SK-N-DZ (cell line): ENCODE data around the gene KRTAP4-7. TPM values are rescaled to one million over a fixed set of nuclear protein-coding genes. Genes with fewer than 3 reads are reported as not detected.
"Not testable (repeated sequence)": the region's sequence is repeated elsewhere in the genome, so short reads cannot be mapped to it uniquely, and the experiment has no call there.

Experiments
- DNase-seq: peaks from one replicate; pipeline ENCODE4 v3.0.0-alpha.2; 2015; ENCODE audit warnings: low spot score
- polyA plus RNA-seq, 2 experiments: library from polyadenylated mRNA; depleted of rRNA; stranded (reverse); fragments of >200 nt; gene quantifications; 2 replicates each; pipeline ENCODE4 v1.2.3, GENCODE V29; 2014

The KRTAP4-7 gene
- not detected in 2 replicates for polyA plus RNA-seq (2014; cell fraction: cytosol; rRNA removed)
- not detected in 2 replicates for polyA plus RNA-seq (2014; cell fraction: nucleus; rRNA removed)

- DNase-seq: not testable (repeated sequence)
These were observed at the start of gene KRTAP4-7 for GRCh38 chr17:41084100-41084856. Gene KRTAP4-7 (plus strand): TSS chr17:41084150. CDS start chr17:41084207, 57 bp downstream.

DNA sequence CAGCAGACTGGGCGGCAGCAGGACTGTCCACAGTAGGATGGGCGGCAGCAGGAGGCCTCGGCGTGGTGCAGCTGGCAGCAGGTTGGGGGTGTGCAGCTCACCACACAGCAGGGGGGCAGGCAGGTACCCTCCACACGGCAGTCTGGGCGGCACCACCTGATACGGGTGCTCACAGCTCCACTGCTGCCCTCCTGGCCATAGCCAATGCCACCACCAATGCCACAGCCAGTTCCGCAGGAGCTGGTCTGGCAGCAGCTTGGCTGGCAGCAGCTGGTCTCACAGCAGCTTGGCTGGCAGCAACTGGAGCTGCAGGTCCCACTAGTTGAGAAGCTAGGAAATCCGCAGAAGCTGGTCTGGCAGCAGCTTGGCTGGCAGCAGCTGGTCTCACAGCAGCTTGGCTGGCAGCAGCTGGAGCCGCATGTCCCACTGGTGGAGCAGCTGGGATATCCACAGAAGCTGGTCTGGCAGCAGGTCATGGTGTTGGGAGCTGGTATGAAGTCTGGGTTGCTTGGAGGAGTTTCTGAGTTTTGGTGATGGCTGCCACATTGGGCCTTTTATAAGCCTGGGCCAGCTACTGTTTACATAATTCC, 49.5 kb upstream of the KRTAP4-7 start, which contains the start of gene KRTAP1-3:
Gene KRTAP1-3, minus strand, starts transcription at position 529 of the 590 bp plus-strand sequence. Its CDS starts 53 bp downstream, at position 476.
- not testable (repeated sequence) for DNase-seq

GRCh38 chr17:41037853-41038350, 46.0 kb upstream of the KRTAP4-7 start:
- no peak for DNase-seq

GRCh38 chr17:41040783-41041571, 43.0 kb upstream of the KRTAP4-7 start, which contains the start of gene KRTAP1-1:
Gene KRTAP1-1 (minus strand): TSS chr17:41041450. CDS start chr17:41041397, 53 bp downstream.
- not testable (repeated sequence) for DNase-seq

DNA sequence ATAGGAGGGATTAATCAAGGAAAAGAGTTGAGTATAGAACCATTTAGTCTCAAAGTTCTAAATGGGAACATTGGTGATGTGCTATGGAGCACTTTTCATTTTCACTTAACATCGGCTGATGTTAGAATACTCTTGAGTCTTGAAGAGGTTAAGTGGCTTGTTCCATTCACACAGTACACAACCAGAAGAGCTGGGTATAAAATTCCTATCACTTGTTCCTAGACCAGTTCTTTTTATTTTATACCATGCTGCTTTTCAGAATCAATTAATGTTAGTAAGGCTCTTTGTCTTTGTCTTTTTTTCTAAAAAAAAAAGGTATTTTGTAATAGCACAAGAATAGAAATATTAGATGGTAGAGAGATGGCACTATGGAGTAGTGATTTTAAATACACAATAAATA, 41.0 kb upstream of the KRTAP4-7 start:
- DNase-seq: no peak

DNA sequence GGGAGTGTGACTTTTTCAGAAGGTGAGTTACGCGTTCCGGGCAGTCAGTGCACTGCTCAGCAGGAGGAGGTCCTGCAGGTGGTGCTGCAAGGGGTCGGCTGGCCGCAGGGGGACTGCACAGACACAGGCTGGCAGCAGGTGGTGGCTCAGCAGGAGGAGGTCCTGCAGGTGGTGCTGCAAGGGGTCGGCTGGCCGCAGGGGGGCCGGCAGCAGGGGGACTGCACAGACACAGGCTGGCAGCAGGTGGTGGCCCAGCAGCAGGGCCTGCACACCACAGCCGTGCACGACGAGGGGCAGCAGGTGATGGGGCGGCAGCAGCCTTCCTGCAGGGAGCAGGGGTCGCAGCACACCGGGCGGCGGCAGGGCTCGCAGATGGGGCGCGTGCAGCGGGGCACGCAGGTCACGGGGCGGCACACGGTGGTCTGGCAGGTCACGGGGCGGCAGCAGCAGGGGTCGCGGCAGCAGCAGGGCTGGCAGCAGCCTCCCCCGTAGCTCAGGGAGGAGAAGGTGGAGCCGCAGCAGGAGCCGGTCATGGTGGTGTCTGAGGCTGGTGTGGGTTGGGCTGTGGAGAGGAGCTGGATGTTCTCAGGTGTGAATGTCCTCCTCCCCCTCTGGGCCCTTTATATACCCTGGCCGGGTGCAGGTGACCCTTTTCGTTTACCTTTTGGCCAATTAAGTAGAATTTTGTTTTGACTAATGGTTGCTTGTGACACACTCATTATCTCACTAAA, 37.0 kb upstream of the KRTAP4-7 start, which contains the start of gene KRTAP2-1:
Gene KRTAP2-1, minus strand, starts transcription at position 582 of the 731 bp plus-strand sequence. Its CDS starts 49 bp downstream, at position 533.
- not testable (repeated sequence) for DNase-seq

GRCh38 chr17:41048441-41048840, 35.5 kb upstream of the KRTAP4-7 start:
- no peak for DNase-seq

- DNase-seq: no peak
These were observed 34.8 kb upstream of the KRTAP4-7 start for GRCh38 chr17:41049110-41049509.

GRCh38 chr17:41052566-41052965, 31.4 kb upstream of the KRTAP4-7 start:
- no peak for DNase-seq

- no peak for DNase-seq
These were observed 29.9 kb upstream of the KRTAP4-7 start for GRCh38 chr17:41054025-41054424.

- DNase-seq: not testable (repeated sequence)
These were observed 29.4 kb upstream of the KRTAP4-7 start for GRCh38 chr17:41054556-41054955.

DNA sequence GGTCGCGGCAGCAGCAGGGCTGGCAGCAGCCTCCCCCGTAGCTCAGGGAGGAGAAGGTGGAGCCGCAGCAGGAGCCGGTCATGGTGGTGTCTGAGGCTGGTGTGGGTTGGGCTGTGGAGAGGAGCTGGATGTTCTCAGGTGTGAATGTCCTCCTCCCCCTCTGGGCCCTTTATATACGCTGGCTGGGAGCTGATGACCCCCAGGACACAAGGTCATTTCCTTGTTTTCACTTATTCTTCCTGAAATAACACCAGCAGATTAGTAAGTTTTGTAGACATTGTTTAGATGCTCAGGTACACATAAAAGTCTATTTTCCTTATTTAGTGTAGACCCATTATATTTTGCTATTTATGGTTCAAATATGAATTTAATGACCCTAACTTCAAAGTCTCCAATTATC, 28.8 kb upstream of the KRTAP4-7 start, which contains the start of gene KRTAP2-2:
Gene KRTAP2-2, minus strand, starts transcription at position 101 of the 400 bp plus-strand sequence. Its CDS starts 19 bp downstream, at position 82.
- not testable (repeated sequence) for DNase-seq

- no peak for DNase-seq
These were observed 26.4 kb upstream of the KRTAP4-7 start for GRCh38 chr17:41057547-41057946.

- DNase-seq: no peak
These were observed 25.2 kb upstream of the KRTAP4-7 start for GRCh38 chr17:41058741-41059140.

DNA sequence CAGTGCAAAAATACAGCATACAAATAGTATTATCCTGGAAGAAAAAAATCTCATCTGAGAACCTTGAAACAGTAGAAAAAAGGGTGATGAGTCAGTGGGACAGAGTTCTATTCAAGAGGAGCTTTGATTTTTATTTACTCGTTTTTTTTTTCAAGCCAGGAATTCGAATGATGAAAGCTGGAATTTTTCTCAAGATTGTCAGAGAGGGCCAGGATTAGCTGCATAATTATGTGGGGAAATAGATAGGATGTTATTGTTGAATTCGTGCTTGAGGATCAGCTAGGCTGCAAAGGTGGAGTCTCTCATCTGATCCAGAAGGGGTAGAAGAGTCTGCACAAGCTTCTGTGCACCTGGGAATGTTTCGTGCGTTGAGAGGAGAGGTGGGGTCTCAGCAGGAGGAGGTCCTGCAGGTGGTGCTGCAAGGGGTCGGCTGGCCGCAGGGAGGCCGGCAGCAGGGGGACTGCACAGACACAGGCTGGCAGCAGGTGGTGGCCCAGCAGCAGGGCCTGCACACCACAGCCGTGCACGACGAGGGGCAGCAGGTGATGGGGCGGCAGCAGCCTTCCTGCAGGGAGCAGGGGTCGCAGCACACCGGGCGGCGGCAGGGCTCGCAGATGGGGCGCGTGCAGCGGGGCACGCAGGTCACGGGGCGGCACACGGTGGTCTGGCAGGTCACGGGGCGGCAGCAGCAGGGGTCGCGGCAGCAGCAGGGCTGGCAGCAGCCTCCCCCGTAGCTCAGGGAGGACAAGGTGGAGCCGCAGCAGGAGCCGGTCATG, 24.5 kb upstream of the KRTAP4-7 start:
- DNase-seq: not testable (repeated sequence)

- DNase-seq: no peak
These were observed 23.8 kb upstream of the KRTAP4-7 start, which contains the start of gene KRTAP2-3 for GRCh38 chr17:41060052-41060604. Gene KRTAP2-3 (minus strand): TSS chr17:41060114. CDS start chr17:41060050, 64 bp downstream.

DNA sequence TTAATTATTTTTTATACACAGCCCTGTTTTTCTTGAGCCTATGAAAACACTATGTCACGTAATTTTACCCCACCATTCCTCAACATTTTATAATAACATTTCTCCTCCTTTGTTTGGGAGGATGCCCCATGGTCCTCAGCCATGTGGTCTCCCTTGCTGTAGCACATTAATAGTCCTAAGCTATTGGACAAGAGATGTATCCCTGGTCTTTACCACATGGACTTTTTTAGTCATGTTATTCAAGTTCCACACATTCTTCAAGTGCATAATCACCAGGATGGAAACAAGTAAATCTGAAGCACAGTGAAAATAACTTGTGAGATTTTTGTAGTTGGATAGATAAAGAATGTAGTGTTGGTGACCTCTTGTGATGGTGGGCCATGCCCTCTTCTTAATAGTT, 22.0 kb upstream of the KRTAP4-7 start:
- DNase-seq: no peak

GRCh38 chr17:41063449-41063848, 20.5 kb upstream of the KRTAP4-7 start:
- DNase-seq: no peak

DNA sequence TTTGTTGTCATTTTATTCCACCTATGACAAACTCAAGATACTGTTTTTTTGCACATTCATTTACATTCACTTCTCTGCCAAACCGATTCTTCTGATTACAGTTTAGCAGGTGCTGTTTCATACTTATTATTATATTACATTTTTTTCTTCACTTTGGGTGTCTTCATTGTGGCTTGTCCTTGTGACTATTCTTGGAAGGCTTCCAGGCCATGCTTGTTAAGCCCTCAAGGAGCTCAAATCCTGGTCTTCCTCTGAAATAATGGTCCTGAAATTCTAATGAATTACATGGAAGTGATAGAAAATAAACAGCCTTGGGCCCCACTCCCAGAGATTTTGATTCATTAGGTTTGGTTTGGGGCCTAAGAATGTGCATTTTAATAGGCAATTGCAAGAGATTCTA, 19.6 kb upstream of the KRTAP4-7 start:
- no peak for DNase-seq
